ENCODE results near the gene HSPA2. TPM values are rescaled to one million over a fixed set of nuclear protein-coding genes. Genes with fewer than 3 reads are reported as not detected.
"Not testable (repeated sequence)": the region's sequence is repeated elsewhere in the genome, so short reads cannot be mapped to it uniquely, and the experiment has no call there.

HSPA2 gene
- polyA plus RNA-seq, 10 donors = 4.1 to 12.4 (median 6.5) TPM

DNA sequence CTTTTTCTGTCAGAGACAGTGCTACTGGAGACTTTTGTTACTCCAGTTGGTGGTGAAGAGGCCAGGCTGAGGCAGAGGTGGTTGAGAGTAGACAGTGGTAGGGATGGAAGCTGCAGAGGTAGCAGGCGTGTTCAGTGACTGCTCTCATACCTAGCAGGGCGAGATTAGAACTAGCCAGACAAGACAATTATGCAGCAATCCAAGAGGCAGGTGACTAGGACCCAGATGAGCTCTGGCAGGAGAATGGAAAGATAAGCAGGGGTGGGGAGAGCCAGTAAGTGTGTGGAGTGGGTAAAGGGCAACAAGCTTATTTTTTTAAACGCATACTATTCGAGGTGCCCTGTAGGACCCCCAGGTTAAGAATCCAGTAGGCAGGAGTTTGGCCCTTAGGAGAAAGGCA lies 14.0 kb downstream of the HSPA2 start:
- DNase-seq = no peak

GRCh38 chr14:64556526-64556925 lies 16.0 kb downstream of the HSPA2 start:
- DNase-seq = peak in 1 of 3 donors; percentile 59

DNA sequence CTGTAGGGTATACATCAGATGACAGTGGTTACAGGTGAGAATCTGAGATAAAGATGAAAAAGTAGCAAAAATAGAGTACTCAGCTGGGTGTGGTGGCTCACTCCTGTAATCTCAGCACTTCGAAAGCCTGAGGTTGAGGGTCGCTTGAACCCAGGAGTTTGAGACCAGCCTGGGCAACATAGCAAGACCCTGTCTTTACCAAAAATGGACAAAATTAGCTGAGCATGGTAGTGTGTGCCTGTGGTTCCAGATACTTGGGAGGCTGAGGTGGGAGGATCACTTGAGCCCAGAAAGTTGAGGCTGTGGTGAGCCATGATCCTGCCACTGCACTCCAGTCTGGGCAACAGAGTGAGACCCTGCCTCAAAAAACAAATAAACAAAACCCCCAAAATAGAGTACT lies 17.7 kb downstream of the HSPA2 start:
- not testable (repeated sequence) for DNase-seq

DNA sequence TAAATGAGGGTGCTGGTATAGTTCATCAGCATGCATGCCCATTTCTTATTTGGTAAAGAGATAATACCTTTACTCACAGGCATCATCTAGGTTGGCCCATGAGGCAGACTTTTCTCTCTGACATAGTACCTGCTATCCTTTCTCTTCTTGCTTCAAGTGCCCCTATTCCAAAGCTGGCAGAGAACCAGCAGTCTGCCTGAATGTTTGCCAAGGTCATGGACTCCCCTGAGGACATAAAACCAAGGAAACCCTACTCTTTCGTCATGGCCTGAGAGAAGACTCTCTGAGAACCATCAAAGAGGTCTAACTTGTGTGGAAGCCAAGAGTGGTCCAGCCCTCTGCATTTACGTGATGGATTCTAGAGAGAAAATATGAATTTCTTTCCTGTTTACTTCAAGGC lies 21.1 kb downstream of the HSPA2 start:
- no peak for DNase-seq

- DNase-seq = no peak
Measured at GRCh38 chr14:64562436-64562835, 21.9 kb downstream of the HSPA2 start.

DNA sequence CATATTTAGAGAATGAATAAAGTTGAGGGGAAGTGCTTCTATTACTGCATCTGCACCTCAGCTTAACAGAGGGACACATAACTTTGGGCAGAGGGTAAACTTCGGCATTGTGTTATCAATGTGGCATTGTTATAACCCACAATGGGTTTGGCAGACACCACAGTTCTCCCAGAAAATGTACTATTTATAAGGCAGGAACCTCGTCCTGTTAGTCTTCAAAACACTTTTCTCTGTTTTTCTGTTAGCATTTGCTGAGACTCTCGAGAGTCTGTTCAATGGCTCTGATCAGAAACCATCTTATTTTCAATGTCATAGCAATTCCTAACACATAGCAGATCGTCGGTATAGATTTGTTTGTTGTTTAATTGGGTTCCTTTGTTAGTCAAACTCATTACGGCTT lies 23.2 kb downstream of the HSPA2 start:
- no peak for DNase-seq

DNA sequence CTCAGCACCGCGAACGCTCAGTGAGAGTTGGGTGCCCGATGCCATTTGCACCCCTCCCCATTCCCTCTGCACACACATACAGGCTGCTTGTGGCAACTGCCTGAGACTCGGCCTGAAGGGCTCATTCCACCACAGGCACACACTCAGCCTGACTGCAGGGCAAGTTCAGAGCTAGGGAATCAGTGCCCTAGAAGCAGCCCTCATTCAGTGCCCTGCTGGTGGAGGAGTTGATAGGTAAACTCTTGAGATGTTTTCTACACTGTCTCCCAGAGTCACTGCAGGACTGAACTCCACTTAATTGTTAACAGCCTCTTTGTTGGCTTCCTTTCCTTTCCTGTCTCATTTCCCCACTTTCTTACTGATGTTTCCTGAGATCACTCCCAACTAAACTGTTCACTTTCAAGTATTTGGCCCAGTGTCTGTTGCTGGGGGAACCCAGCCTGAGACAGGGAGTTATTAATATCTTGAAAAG lies 26.1 kb downstream of the HSPA2 start:
- peak in 2 of 3 donors; percentile 65 to 78 for DNase-seq

GRCh38 chr14:64569138-64569631 lies 28.6 kb downstream of the HSPA2 start:
- peak in 1 of 3 donors; percentile 42 for DNase-seq

- not testable (repeated sequence) for DNase-seq
Measured at GRCh38 chr14:64569646-64570045, 29.1 kb downstream of the HSPA2 start.

DNA sequence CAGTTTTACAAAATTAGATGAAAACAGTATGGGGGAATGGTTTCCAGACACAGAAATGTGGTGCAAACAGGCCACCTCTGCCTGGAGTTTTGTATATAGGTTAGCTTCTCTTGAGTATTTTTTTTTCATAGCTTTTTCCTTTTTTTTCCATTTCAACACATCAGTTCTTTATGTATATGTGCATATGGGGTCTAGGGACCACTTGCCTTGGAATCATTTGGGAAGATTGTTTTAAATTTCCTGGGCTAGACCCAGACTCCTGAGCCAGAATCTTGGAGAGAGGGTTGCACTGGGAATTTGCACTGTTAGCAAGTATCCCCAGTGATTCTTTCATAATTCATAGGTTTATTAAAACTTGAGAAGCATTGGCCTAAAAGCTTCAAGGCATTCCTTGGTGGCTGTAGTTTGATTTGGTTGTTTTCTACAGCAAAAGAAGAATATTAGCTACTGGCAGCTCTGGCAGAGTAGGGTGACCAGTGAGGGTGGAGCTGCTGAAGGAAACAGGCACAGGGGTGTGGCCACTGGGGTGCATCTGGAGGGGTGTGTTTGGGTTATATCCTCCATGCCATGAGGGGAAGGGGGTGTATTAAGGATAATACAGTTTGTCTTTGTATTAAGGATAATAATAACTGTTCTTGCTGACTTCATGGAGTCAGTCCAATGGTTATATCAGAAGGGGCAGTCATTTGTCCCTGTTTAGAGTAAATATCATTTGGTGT lies 32.0 kb downstream of the HSPA2 start:
- DNase-seq = peak in 1 of 3 donors; percentile 80

GRCh38 chr14:64573109-64573508 lies 32.6 kb downstream of the HSPA2 start:
- peak; percentile 33 to 89 (median 65) for DNase-seq

DNA sequence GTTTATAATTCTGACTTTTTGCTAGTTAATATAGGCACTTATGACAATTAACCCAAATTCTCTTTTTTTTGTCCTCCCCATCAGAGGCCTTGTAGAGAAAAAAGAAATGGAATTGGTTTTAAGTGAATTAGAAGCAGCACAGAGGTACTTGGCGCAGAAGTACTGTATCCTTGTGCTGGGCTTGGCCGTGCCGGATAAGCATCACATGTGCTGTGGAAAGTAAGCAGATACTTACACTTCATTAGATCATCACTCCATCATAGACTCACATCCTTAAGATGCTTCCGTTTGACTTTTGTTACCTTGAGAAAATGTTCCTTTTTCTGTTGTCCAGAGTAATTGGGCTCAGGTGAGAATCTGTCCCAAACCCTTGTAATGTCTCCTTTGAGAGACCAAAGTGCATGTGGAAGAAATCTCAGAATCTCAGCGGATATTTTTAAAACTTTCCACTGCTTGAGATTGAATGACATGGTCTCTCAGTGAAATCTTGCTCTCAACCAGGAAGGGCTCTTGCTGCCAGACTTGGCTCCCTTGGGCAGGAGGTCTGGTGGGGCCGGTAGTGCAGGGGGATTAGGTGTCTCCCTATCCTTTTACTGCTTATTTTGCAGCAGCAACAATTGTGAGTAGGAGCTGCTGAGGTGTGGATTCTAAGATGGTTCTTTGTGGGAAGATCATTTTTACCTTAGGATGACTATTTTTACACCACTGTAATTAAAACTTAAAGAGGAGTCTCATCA lies 34.0 kb downstream of the HSPA2 start:
- DNase-seq = peak in 1 of 3 donors; percentile 63

GRCh38 chr14:64577211-64577610 lies 36.7 kb downstream of the HSPA2 start:
- no peak for DNase-seq

DNA sequence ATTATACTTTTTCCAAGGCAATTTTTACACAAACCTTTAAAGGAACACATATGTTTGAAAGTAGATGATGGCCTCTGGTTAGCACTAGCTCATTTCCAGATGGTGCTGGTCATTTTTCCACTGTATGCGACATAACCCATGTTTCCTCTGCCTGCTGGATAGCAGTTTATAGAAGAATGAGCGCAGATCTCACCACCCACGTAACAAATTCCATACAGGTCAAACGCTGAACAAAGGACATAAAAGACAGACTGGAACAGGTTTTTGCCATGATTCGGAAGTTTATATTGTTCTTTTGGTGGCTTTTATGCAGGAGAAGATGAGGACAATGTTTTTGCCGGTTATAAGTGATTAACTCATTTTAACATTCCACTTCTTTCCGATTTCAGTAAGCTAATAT lies 39.9 kb downstream of the HSPA2 start:
- peak in 1 of 3 donors; percentile 50 for DNase-seq

- no peak for DNase-seq
Measured at GRCh38 chr14:64581363-64581762, 40.8 kb downstream of the HSPA2 start.

- DNase-seq = no peak
Measured at GRCh38 chr14:64581817-64582216, 41.3 kb downstream of the HSPA2 start.

GRCh38 chr14:64584190-64584589 lies 43.6 kb downstream of the HSPA2 start:
- no peak for DNase-seq

- peak in 1 of 3 donors; percentile 36 for DNase-seq
Measured at GRCh38 chr14:64591809-64592208, 51.3 kb downstream of the HSPA2 start.

Other genes with a start within 250 kb of the HSPA2 start
- under 1 TPM; 0.25 to 0.72 (median 0.40) TPM for gene ESR2, start 246.4 kb upstream of the HSPA2 start, polyA plus RNA-seq (ENCODE audit: insufficient read length in 10 of 10)
- 10 to 100 TPM; 42.4 to 56.2 (median 48.3) TPM for gene MTHFD1, start 152.4 kb upstream of the HSPA2 start, polyA plus RNA-seq (ENCODE audit: insufficient read length in 10 of 10)
- gene AKAP5, start 75.2 kb upstream of the HSPA2 start, polyA plus RNA-seq (ENCODE audit: insufficient read length in 10 of 10) = 1 to 10 TPM in 1 of 10 donors, under 1 TPM in 9; 0.38 to 1.1 (median 0.52) TPM
- gene ZBTB25, start 36.9 kb upstream of the HSPA2 start, polyA plus RNA-seq (ENCODE audit: insufficient read length in 10 of 10) = 10 to 100 TPM in 3 of 10 donors, 1 to 10 TPM in 7; 5.6 to 11.5 (median 7.6) TPM
- gene ZBTB1, start 36.0 kb upstream of the HSPA2 start, polyA plus RNA-seq (ENCODE audit: insufficient read length in 10 of 10) = 10 to 100 TPM; 27.2 to 41.4 (median 34.2) TPM
- under 1 TPM in 7 of 10 donors, not detected in 3; 0.13 to 0.56 (median 0.33) TPM for gene PPP1R36, start 9.2 kb downstream of the HSPA2 start, polyA plus RNA-seq (ENCODE audit: insufficient read length in 10 of 10)
- 10 to 100 TPM; 17.4 to 34.5 (median 22.6) TPM for gene PLEKHG3, start 163.7 kb downstream of the HSPA2 start, polyA plus RNA-seq (ENCODE audit: insufficient read length in 10 of 10)